HG02852 (cell line): ENCODE measurements around the gene EZR.
"Not testable (repeated sequence)": the region's sequence is repeated elsewhere in the genome, so short reads cannot be mapped to it uniquely, and the experiment has no call there.

Experiments
- ATAC-seq: cut with Tn5 transposase; IDR thresholded peaks from one replicate; pipeline ENCODE4 v1.9.1; 2021; ENCODE audit warnings: mild to moderate bottlenecking, moderate library complexity; ENCODE audit not compliant: unreplicated experiment

Gene EZR

DNA sequence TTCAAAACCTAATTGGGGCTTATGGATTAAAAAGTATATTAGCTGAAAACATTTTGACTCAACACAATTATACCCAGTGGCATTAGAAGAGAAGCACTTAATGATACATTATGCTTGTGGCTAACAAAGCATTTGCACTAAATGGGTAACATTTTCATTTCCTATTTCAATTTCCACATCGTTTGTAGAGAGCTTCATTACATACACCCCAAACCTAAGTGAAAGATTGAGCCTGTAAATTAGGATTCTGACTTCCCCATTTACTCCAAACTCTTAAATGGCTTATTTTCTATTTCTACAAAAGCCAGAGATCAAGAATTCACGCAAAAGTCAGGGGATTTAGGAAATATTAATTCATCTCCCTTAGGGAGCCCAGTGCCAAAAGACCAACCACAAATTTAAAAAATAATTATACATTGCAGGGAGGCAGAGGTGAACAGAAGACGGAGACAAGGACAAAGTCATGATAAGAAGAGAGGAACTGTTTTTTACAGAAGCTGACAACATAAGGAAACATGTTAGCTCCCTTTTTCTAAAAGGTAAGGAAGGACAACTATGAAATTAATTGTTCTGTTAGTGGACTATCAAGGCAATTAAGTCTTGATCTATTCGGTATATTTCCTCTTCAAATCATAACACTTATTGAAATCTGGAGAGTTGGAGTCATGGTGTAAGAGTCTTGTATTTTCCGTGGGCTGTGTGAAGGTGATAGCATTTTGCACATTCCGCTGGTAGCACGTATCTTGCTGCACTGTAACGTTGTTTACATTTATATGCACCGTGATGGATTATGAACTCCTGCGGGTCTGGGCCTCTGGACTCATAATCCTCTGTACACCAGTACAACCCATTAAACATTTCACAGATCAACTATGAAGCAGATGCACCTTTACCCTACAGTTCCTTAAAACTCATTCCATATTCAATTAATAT is 24.8 kb upstream of the EZR start:
- no peak for ATAC-seq

DNA sequence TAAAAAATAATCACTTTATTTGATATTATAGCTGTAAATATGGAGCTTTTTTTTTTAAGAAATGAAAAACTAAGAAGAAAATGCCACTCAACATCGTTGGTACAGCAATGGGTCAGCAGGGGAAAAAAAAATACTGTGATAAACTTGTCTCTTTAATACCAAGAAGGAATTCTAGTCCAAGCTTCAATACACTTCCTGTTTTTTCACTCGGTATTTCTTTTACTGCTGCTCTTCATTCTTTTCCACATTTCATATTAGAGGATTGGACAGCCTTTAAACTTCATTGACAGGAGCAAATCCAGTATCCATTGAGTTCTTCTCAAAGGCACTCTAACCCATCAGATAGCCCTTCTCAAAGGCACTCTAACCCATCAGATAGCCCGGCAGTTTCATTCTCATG is 22.2 kb upstream of the EZR start:
- no peak for ATAC-seq

DNA sequence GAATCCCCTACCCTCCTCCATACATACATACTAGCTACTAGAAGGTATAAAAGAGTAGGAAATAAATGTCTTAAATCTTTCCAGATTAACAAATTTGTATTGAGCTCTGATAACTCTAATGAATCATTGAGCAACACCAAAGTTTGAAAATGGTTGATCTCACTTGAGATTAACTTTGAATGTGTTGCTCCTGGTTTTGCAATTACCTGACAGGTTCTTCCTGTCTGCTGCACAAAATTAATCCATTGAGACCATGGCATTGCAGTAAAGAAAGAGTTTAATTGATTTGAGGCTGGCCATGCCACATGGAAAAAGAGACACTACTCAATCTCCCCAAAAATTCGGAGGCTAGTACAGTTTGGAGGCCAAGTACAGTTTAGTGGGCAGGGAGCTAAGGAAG is 21.3 kb upstream of the EZR start:
- ATAC-seq: no peak

GRCh38 chr6:158839796-158840195 is 20.6 kb upstream of the EZR start:
- ATAC-seq: no peak

DNA sequence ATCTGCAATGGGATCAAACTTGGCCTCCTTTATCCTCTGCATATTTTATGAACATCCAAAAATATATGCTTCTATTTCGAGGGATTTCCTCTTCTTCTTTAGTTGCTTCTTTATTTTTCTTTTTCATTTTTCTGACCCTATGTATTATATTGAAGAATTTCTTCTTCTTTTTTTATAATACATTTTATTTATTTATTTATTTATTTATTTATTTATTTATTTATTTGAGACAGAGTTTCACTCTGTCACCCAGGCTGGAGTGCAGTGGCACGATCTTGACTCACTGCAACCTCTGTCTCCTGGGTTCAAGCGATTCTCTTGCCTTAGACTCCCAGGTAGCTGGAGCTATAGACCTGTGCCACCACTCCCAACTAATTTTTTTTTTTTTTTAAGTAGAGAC is 19.6 kb upstream of the EZR start:
- not testable (repeated sequence) for ATAC-seq

DNA sequence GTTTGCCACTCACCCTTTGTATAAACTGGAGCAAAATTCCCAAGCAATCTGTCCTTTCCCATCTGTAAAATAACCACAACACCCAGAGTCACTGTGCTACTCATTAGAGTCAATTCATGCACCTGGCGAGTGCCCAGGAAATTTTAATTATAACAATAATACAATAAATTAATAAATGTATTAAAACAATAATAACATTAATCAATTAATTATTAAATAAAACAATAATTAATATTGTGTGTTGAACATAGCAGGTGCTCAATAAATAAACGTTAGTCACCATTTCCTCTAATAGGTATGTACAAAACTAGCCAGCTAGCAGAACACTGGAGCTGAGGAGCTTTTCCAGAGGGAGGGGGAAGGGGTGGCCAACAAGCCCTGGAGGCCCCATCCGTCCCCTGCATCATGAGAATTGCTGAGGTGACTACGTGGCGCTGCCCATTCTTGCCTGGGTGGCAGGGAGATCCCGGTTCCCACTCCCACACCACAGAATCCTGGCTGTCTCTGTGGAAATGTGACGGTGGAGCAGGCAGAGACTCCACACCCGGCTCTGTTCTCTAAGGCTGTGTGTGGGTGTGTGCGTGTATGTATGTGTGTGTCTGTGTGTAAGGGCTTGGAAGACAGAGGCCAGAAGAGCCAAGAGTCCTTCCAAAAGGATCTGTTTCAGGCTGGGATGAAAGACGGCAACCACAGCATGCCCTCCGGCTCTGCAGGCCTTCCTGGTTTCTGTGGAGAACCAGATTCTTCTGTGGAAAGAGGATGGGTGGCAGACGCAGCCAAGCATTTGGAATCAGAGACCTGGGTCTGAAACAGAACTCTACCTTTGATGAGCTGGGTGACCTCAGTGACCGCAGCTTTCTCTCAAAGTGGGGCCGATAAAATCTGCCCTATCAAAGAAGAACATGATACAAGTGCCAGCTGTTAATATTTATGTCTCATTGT is 18.8 kb upstream of the EZR start:
- ATAC-seq: no peak

GRCh38 chr6:158836625-158837311 is 17.6 kb upstream of the EZR start:
- no peak for ATAC-seq

GRCh38 chr6:158835616-158836221 is 16.6 kb upstream of the EZR start:
- no peak for ATAC-seq

- no peak for ATAC-seq
Observed at GRCh38 chr6:158834675-158835385, 15.7 kb upstream of the EZR start.

DNA sequence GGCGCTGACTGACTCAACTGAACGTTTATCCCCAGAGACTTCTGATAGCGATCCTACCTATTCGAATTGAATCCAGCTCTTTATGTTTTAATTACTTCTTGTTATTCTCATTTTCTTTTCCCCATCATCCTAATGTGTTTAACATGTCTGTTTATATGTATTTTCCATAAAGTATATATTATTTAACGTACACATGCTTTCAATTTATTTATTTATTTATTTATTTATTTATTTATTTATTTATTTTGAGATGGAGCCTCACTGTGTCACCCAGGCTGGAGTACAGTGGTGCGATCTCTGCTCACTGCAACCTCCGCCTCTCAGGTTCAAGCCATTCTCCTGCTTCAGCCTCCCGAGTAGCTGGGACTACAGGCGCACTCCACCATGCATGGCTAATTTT is 13.6 kb upstream of the EZR start:
- not testable (repeated sequence) for ATAC-seq

DNA sequence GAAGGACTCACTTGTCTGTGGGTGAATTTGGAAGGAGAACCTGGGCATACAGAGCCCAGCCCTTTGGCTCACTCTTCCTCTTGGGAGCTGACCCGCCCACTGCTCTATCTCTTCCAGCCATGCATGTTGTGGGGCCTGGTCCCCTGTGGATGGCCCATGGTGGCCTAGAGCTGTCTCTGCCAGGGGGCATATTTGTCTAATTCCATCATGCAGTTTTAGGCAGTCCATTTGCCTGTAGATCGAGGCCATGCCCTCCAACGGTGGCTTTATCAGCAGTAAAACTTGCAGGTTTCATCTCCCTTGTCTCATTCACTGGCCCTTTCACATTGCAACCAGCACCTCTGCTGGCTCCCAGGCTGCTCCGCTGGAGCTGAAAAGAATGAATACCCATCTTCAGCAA is 12.9 kb upstream of the EZR start:
- ATAC-seq: no peak

GRCh38 chr6:158831571-158831970 is 12.4 kb upstream of the EZR start:
- no peak for ATAC-seq

GRCh38 chr6:158830736-158831135 is 11.6 kb upstream of the EZR start:
- no peak for ATAC-seq

- no peak for ATAC-seq
Observed at GRCh38 chr6:158828807-158829206, 9.6 kb upstream of the EZR start.

DNA sequence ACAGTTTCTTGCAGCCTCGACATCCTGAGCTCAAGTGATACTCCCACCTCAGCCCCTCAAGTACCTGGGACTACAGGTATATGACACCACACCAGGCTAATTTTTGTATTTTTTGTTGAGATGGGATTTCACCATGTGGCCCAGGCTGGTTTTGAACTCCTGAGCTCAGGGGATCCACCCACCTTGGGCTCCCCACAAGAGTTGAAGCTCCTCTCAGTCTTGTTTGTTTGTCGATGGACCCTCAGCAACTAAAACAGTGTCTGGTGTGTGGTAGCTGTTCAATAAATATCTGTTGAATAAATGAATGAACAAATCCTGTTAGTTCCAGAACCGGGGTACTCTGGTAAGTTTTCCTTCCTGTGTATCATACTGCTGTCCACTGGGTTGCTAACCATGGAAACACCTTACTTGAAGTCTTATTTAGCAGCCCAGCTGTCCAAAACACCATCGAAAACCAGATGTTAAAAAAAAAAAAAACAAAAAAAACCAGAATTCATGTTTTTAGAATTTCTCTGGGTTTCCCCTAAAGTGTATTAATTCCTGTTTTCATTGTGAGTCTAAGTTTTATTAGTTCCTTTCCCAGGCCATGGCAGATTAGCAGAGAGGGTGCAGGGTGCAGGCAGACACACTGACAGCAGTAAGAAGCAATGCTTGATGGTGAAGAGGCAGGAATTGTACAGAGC is 7.8 kb upstream of the EZR start:
- ATAC-seq: peak; percentile 67

GRCh38 chr6:158825951-158826306 is 6.8 kb upstream of the EZR start:
- no peak for ATAC-seq

- no peak for ATAC-seq
Observed at GRCh38 chr6:158825038-158825950, 6.1 kb upstream of the EZR start.

GRCh38 chr6:158823616-158824015 is 4.4 kb upstream of the EZR start:
- not testable (repeated sequence) for ATAC-seq
